ENCODE measurements around the gene CELF1. TPM values are rescaled to one million over a fixed set of nuclear protein-coding genes. Genes with fewer than 3 reads are reported as not detected.
A peak's percentile ranks its signal among the peaks of the same experiment; 100 is the strongest.
"Not testable (repeated sequence)": the region's sequence is repeated elsewhere in the genome, so short reads cannot be mapped to it uniquely, and the experiment has no call there.

The CELF1 gene
- total RNA-seq, 1 donor from 2014 or later: 82.2 TPM

DNA sequence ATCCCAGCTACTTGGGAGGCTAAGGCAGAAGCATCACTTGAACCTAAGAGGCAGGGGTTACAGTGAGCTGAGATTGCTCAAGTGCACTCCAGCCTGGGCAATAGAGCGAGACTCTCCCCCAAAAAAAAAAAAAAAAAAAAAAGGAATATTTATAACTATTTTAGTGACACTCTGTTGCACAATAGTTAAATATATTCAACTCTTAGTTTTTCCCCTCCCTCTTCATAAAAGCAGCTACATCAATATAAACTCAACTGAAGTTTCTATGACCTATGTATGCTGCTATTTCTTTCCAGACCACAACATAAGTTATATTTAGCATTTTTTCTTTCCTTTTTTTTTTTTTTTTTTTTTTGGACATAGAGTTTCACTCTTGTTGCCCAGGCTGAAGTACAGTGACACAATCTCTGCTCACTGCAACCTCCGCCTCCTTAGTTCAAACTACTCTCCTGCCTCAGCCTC lies 19.2 kb downstream of the CELF1 start:
- peaks cover 67% of the 10 kb centered on the region for H3K4me1 Mint-ChIP-seq (ENCODE audit: low read depth)
- peaks cover 2% of the 10 kb centered on the region for H3K36me3 Mint-ChIP-seq (ENCODE audit: low read depth)
- H3K27ac Mint-ChIP-seq (ENCODE audit: unreplicated experiment): peak overlapping the region; percentile 96
- no peaks in the 10 kb centered on the region for H3K27me3 Mint-ChIP-seq (ENCODE audit: low read depth)
- H3K9me3 Mint-ChIP-seq (ENCODE audit: low read depth): no peaks in the 10 kb centered on the region
- H3K4me3 Mint-ChIP-seq (ENCODE audit: unreplicated experiment): no peak overlapping the region
- no peak for DNase-seq (ENCODE audit: low spot score)
- TF ChIP-seq, protein P1, sequence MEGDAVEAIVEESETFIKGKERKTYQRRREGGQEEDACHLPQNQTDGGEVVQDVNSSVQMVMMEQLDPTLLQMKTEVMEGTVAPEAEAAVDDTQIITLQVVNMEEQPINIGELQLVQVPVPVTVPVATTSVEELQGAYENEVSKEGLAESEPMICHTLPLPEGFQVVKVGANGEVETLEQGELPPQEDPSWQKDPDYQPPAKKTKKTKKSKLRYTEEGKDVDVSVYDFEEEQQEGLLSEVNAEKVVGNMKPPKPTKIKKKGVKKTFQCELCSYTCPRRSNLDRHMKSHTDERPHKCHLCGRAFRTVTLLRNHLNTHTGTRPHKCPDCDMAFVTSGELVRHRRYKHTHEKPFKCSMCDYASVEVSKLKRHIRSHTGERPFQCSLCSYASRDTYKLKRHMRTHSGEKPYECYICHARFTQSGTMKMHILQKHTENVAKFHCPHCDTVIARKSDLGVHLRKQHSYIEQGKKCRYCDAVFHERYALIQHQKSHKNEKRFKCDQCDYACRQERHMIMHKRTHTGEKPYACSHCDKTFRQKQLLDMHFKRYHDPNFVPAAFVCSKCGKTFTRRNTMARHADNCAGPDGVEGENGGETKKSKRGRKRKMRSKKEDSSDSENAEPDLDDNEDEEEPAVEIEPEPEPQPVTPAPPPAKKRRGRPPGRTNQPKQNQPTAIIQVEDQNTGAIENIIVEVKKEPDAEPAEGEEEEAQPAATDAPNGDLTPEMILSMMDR (IDR thresholded peaks at IDR 0.05): no peak

DNA sequence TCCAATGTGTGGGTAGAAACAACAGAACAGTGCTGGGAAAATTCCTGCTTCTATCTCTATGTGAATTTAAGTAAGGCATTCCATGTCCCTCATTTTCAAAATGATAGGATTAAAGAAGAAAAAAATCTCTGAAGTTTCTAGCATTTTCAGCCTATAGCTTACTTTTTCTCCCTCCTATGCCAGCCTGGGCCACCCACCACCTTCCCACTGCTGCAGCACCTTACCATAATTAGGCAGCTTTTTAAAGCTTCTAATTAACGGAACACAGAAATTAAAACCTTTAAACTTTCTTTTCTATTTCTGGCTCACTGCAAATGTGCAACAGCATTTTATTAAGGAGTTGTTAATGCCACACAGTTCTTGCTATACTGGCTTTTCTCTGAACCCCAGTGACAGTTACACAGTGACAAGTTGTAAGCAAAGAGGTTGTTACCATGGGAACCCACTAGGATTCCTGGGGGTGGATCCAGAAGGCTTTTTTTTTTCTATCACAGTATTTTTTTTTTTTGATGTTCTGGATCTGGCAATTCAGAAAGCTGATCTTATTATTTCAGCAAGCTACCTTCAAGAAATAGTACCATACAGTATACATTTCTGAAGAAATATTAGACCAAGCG lies 20.2 kb downstream of the CELF1 start:
- TF ChIP-seq, protein P1 (IDR thresholded peaks at IDR 0.05): no peak
- Mint-ChIP-seq H3K9me3 (ENCODE audit: low read depth) (no peaks in the 10 kb centered on the region), H3K36me3 (ENCODE audit: low read depth) (peaks cover 2% of the 10 kb centered on the region), H3K4me1 (ENCODE audit: low read depth) (peaks cover 61% of the 10 kb centered on the region), H3K27me3 (ENCODE audit: low read depth) (no peaks in the 10 kb centered on the region), H3K27ac (ENCODE audit: unreplicated experiment) (peak overlapping the region; percentile 96), H3K4me3 (ENCODE audit: unreplicated experiment) (peak overlapping the region; percentile 31)
- DNase-seq (ENCODE audit: low spot score): no peak

DNA sequence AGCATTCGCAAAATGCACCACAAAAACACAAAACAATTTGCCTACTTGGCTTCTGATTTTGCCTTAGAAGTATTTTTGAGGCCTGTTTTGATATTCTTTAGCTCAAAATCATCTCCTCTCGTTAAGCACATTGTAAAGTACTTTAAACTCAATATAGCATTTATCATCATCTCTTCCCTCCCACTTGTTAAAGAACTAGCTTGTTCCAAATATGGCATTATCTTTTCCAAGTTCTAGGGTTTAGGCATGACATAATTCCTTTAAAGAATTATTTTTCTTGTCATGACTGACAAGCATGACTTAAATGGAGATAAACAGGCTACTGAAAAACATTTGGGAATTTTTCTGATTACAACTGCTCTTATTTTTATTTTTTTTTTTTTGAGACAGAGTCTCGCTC lies 21.3 kb downstream of the CELF1 start:
- H3K27ac Mint-ChIP-seq (ENCODE audit: unreplicated experiment): peak overlapping the region; percentile 96
- H3K9me3 Mint-ChIP-seq (ENCODE audit: low read depth): no peaks in the 10 kb centered on the region
- DNase-seq (ENCODE audit: low spot score): no peak
- no peaks in the 10 kb centered on the region for H3K27me3 Mint-ChIP-seq (ENCODE audit: low read depth)
- peaks cover 53% of the 10 kb centered on the region for H3K4me1 Mint-ChIP-seq (ENCODE audit: low read depth)
- peaks cover 2% of the 10 kb centered on the region for H3K36me3 Mint-ChIP-seq (ENCODE audit: low read depth)
- H3K4me3 Mint-ChIP-seq (ENCODE audit: unreplicated experiment): no peak overlapping the region
- TF ChIP-seq, protein P1 (IDR thresholded peaks at IDR 0.05): no peak

DNA sequence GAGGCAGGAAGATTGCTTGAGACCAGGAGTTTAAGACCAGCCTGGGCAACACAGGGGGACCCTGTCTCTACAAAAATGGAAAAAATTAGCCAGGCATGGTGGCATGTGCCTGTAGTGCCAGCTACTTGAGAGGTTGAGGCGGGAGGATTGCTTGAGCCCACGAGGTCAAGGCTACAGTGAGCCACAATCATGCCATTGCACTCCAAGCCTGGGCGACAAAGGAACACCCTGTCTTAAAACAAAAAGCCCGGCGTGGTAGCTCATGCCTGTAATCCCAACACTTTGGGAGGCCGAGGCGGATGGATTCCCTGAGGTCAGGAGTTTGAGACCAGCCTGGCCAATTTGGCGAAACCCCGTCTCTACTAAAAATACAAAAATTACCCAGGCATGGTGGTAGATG lies 22.2 kb downstream of the CELF1 start:
- Mint-ChIP-seq H3K4me1 (ENCODE audit: low read depth) (peaks cover 57% of the 10 kb centered on the region), H3K27ac (ENCODE audit: unreplicated experiment) (peak overlapping the region; percentile 96)
- H3K4me3 Mint-ChIP-seq (ENCODE audit: unreplicated experiment); H3K9me3 Mint-ChIP-seq (ENCODE audit: low read depth); DNase-seq (ENCODE audit: low spot score); H3K27me3 Mint-ChIP-seq (ENCODE audit: low read depth); H3K36me3 Mint-ChIP-seq (ENCODE audit: low read depth): not testable (repeated sequence)

DNA sequence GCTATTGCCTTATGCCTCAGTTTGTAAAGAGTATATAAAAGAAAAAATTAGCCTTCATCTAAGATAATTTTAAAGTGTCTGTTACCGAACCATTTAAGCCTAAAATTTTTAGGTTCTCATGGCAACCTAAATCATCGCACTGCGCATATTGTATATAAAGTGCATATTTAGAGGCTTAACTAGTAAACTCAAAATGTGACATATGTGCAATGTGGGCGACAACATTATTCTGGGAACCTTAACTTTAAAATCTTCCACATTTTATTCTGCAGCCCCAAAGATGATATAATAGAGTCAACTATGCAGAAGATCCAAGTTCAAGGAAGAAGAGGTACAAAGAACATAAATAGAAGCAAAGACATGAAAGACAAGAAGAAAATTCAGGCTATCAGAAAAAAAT lies 23.0 kb downstream of the CELF1 start:
- peak overlapping the region; percentile 77 for H3K27ac Mint-ChIP-seq (ENCODE audit: unreplicated experiment)
- H3K9me3 Mint-ChIP-seq (ENCODE audit: low read depth): no peaks in the 10 kb centered on the region
- DNase-seq (ENCODE audit: low spot score): no peak
- peaks cover under 1% of the 10 kb centered on the region for H3K36me3 Mint-ChIP-seq (ENCODE audit: low read depth)
- no peak overlapping the region for H3K4me3 Mint-ChIP-seq (ENCODE audit: unreplicated experiment)
- H3K27me3 Mint-ChIP-seq (ENCODE audit: low read depth): no peaks in the 10 kb centered on the region
- TF ChIP-seq, protein P1 (IDR thresholded peaks at IDR 0.05): no peak
- peaks cover 62% of the 10 kb centered on the region for H3K4me1 Mint-ChIP-seq (ENCODE audit: low read depth)

DNA sequence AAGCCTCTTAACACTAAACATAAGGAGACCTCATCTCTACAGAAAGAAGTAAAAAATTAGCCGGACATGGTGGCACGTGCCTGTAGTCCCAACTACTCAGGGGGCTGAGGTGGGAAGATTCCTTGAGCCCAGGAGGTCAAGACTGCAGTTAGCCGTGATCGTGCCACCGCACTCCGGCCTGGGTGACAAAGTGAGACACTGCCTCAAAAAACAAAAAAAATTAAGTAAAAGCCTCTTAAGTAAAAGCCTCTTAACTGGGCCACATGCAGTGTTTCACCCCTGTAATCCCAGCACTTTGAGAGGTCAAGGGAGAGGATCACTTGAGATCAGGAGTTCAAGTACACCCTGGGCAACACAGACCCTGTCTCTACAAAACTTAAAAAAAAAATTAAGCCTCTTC lies 25.7 kb downstream of the CELF1 start:
- TF ChIP-seq, protein P1 (IDR thresholded peaks at IDR 0.05): no peak
- no peak for DNase-seq (ENCODE audit: low spot score)
- Mint-ChIP-seq H3K9me3 (ENCODE audit: low read depth) (no peaks in the 10 kb centered on the region), H3K36me3 (ENCODE audit: low read depth) (no peaks in the 10 kb centered on the region), H3K27ac (ENCODE audit: unreplicated experiment) (peak overlapping the region; percentile 17), H3K4me3 (ENCODE audit: unreplicated experiment) (no peak overlapping the region), H3K27me3 (ENCODE audit: low read depth) (no peaks in the 10 kb centered on the region), H3K4me1 (ENCODE audit: low read depth) (peaks cover 61% of the 10 kb centered on the region)

DNA sequence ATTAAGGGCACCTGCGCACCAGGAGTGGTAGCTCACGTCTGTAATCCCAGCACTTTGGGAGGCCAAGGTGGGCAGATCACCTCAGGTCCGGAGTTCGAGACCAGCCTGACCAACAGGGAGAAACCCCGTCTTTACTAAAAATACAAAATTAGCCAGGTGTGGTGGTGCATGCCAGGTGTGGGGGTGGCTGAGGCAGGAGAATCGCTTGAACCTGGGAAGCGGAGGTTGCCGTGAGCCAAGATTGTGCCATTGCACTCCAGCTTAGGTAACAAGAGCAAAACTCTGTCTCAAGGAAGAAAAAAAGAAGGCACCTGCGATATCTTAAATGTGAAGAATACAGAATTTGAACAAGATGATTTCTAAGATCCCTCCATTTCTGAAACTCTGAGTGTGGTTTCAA lies 26.9 kb downstream of the CELF1 start:
- not testable (repeated sequence) for DNase-seq (ENCODE audit: low spot score); H3K36me3 Mint-ChIP-seq (ENCODE audit: low read depth)
- peak overlapping the region; percentile 54 for H3K27ac Mint-ChIP-seq (ENCODE audit: unreplicated experiment)

More for the DNA sequence above, 26.9 kb downstream of the CELF1 start:
- H3K27me3 Mint-ChIP-seq (ENCODE audit: low read depth); H3K4me3 Mint-ChIP-seq (ENCODE audit: unreplicated experiment); H3K9me3 Mint-ChIP-seq (ENCODE audit: low read depth): not testable (repeated sequence)
- peaks cover 56% of the 10 kb centered on the region for H3K4me1 Mint-ChIP-seq (ENCODE audit: low read depth)
